ENCODE results near the gene TNFAIP8L2.

DNA sequence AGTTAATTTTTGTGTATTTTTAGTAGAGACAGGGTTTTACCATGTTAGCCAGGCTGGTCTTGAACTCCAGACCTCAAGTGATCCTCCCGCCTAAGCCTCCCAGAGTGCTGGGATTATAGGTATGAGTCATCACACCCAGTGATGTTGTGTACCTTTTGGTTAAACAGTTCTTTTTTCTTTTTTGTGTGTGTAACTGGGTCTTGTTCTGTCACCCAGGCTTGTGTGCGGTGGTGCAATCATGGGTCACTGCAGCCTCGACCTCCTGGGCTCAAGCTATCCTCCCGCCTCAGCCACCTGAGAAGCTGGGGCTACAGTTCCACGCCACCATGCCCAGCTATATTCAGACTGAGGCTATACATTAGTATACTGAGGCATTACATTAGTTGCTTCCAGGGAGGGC, 48.1 kb upstream of the TNFAIP8L2 start:
- TF ChIP-seq EZH2 (IDR thresholded peaks at IDR 0.05), result no peak
- TF ChIP-seq, protein P1, sequence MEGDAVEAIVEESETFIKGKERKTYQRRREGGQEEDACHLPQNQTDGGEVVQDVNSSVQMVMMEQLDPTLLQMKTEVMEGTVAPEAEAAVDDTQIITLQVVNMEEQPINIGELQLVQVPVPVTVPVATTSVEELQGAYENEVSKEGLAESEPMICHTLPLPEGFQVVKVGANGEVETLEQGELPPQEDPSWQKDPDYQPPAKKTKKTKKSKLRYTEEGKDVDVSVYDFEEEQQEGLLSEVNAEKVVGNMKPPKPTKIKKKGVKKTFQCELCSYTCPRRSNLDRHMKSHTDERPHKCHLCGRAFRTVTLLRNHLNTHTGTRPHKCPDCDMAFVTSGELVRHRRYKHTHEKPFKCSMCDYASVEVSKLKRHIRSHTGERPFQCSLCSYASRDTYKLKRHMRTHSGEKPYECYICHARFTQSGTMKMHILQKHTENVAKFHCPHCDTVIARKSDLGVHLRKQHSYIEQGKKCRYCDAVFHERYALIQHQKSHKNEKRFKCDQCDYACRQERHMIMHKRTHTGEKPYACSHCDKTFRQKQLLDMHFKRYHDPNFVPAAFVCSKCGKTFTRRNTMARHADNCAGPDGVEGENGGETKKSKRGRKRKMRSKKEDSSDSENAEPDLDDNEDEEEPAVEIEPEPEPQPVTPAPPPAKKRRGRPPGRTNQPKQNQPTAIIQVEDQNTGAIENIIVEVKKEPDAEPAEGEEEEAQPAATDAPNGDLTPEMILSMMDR (IDR thresholded peaks at IDR 0.05 in 2 of 3, conservative IDR thresholded peaks at IDR 0.05 in 1 of 3; ENCODE audit: borderline replicate concordance in 1 of 3, insufficient read depth in 1 of 3, low read depth in 2 of 3, low read length in 2 of 3), result no peak
- TF ChIP-seq ZNF274 (IDR thresholded peaks at IDR 0.05; ENCODE audit: low read depth, low read length), result no peak
- no peak for TF ChIP-seq SIN3A (IDR thresholded peaks at IDR 0.05; ENCODE audit: low read depth)
- TF ChIP-seq, protein P2, sequence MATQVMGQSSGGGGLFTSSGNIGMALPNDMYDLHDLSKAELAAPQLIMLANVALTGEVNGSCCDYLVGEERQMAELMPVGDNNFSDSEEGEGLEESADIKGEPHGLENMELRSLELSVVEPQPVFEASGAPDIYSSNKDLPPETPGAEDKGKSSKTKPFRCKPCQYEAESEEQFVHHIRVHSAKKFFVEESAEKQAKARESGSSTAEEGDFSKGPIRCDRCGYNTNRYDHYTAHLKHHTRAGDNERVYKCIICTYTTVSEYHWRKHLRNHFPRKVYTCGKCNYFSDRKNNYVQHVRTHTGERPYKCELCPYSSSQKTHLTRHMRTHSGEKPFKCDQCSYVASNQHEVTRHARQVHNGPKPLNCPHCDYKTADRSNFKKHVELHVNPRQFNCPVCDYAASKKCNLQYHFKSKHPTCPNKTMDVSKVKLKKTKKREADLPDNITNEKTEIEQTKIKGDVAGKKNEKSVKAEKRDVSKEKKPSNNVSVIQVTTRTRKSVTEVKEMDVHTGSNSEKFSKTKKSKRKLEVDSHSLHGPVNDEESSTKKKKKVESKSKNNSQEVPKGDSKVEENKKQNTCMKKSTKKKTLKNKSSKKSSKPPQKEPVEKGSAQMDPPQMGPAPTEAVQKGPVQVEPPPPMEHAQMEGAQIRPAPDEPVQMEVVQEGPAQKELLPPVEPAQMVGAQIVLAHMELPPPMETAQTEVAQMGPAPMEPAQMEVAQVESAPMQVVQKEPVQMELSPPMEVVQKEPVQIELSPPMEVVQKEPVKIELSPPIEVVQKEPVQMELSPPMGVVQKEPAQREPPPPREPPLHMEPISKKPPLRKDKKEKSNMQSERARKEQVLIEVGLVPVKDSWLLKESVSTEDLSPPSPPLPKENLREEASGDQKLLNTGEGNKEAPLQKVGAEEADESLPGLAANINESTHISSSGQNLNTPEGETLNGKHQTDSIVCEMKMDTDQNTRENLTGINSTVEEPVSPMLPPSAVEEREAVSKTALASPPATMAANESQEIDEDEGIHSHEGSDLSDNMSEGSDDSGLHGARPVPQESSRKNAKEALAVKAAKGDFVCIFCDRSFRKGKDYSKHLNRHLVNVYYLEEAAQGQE (IDR thresholded peaks at IDR 0.05; ENCODE audit: low read depth), result no peak
- no peak for TF ChIP-seq ELF1 (IDR thresholded peaks at IDR 0.05; ENCODE audit: borderline replicate concordance, low read depth)
- no peak for TF ChIP-seq SRF (IDR thresholded peaks at IDR 0.05; ENCODE audit: low read depth)
- no peak for TF ChIP-seq POLR2A (IDR thresholded peaks at IDR 0.05; ENCODE audit: borderline replicate concordance, extremely low read depth, insufficient read depth, insufficient read length)
- TF ChIP-seq, protein P3, sequence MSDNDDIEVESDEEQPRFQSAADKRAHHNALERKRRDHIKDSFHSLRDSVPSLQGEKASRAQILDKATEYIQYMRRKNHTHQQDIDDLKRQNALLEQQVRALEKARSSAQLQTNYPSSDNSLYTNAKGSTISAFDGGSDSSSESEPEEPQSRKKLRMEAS (IDR thresholded peaks at IDR 0.05), result no peak
- no peak for TF ChIP-seq RAD21 (IDR thresholded peaks at IDR 0.05; ENCODE audit: low read depth)
- TF ChIP-seq EGR1 (IDR thresholded peaks at IDR 0.05; ENCODE audit: low read depth), result no peak
